ENCODE measurements around the gene MAF. TPM values are rescaled to one million over a fixed set of nuclear protein-coding genes. Genes with fewer than 3 reads are reported as not detected.

The MAF gene
- total RNA-seq, 2 donors from 2014 or later: 10.9 to 31.3 TPM

DNA sequence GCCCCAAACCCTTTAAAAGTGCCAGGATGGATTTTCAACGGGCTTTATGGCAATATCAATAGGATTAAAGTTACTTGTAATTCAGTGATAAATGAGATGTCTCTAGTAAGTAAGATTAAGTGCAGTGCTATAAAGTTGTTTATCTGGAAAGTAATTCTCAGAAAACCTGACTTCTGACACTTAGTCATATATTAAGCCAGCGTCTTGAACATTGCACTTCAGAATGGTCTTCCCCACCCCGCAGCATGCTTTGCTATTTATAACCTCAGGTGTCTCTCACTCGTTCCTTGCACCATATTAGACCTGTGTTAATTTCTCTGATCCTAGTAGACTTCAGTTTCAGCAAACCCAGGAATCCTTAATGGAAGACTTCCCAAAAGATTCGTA, 2.1 kb upstream of the MAF start:
- Histone ChIP-seq H3K27ac (no peak overlapping the region), H3K36me3 (replicated peaks in 1 of 2; ENCODE audit: insufficient read depth in 1 of 2, low read depth in 2 of 2) (no peaks in the 10 kb centered on the region), H3K4me3 (no peak overlapping the region), H3K4me1 (peaks cover 14% of the 10 kb centered on the region), H3K27me3 (no peaks in the 10 kb centered on the region), H3K9me3 (no peaks in the 10 kb centered on the region)
- DNase-seq (no peak), ATAC-seq (no peak)
- 17 to 25% methylated on average over 5 of the region's 5 CpGs for WGBS, 2 donors
- intact Hi-C loops (cut with DNase I): no loop called here
- no peak for TF ChIP-seq POLR2A (IDR thresholded peaks at IDR 0.05)
- TF ChIP-seq, protein P1, sequence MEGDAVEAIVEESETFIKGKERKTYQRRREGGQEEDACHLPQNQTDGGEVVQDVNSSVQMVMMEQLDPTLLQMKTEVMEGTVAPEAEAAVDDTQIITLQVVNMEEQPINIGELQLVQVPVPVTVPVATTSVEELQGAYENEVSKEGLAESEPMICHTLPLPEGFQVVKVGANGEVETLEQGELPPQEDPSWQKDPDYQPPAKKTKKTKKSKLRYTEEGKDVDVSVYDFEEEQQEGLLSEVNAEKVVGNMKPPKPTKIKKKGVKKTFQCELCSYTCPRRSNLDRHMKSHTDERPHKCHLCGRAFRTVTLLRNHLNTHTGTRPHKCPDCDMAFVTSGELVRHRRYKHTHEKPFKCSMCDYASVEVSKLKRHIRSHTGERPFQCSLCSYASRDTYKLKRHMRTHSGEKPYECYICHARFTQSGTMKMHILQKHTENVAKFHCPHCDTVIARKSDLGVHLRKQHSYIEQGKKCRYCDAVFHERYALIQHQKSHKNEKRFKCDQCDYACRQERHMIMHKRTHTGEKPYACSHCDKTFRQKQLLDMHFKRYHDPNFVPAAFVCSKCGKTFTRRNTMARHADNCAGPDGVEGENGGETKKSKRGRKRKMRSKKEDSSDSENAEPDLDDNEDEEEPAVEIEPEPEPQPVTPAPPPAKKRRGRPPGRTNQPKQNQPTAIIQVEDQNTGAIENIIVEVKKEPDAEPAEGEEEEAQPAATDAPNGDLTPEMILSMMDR (IDR thresholded peaks at IDR 0.05): no peak

DNA sequence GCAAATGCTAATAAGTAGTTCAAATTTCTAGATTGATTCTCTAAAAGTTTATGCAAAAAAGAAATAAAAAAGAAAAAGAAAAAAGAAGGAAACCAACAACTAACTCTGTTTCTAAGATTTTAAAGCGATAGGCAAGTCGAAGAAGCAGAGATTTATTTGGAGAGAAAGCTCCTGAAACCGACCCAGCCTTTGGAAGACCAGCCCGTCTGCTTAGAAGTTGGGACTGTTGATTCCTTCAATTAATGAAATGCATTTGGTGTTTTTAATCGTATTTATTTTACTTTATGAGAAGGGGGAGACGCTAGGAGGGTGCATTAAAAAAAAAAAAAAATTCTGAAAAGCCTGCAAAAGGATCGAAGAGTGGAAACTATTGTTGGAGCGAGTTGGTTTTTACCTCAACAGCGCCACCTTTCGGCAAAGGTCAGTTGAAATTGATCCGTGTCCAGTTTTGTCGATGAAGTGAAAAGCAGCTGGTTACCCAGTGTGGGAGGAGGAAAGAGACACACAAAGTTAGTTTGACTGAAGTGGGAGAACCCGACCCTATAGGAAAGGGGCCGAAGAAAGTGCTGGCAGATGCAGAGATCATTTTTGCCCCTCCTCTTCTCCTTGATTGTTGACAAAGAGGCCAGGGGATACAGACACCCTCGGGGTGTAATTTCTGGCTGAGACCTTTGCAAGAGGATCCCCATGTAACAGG, 1.5 kb upstream of the MAF start:
- H3K4me1 ChIP-seq: peaks cover 14% of the 10 kb centered on the region
- intact Hi-C loops (cut with DNase I): no loop called here
- peak; percentile 34 for ATAC-seq
- peak; percentile 78 to 85 (median 82) for DNase-seq
- H3K27ac ChIP-seq: peak overlapping the region in 1 of 4 donors; percentile 91
- TF ChIP-seq POLR2A (IDR thresholded peaks at IDR 0.05): no peak
- TF ChIP-seq, protein P1 (IDR thresholded peaks at IDR 0.05): peak; percentile 58 to 80 (median 77)
- H3K27me3 ChIP-seq: no peaks in the 10 kb centered on the region
- no peaks in the 10 kb centered on the region for H3K36me3 ChIP-seq (replicated peaks in 1 of 2; ENCODE audit: insufficient read depth in 1 of 2, low read depth in 2 of 2)
- no peaks in the 10 kb centered on the region for H3K9me3 ChIP-seq
- peak overlapping the region in 1 of 2 donors; percentile 44 for H3K4me3 ChIP-seq
- 0 to 4% methylated on average over 15 of the region's 15 CpGs for WGBS, 2 donors

DNA sequence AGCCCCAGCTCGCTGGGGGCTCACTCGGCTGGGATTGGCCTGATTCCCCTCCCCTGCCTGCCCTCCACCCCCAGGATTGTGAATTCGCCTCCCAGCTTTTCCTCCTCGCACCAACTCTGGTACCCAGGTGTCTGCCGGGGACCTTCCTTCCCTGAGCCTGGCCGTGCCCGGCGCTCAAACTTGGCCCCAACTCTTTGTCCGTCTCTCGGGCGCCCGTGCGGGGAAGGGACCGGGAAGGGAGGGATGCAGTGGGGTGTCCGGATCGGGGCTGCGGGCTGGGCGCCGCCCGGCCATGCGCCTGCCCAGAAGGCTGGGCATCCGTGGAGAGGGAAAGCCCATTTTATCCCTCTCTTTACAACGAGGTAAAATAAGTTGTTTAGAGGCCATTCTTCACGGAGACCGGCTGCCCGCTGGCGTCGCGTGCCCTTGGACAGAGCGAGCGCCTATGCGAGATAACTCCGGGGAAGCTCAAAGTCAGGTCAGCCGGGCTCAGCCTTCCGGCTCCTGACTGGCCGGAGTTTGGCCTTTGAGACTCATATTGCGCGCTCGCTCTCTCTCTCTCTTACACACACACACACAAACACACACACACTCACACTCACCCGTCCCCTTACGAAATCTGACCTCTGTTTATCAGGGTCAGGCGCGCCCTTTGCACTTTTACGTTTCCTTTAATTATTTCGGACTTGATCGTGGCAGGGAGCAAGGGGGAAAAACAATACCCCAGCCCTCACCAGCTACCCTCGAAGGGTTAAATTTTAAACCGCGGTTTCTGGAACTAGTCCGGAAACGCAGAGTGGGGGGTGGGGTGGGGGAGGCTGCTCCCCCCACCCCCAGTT, 774 bp upstream of the MAF start:
- Histone ChIP-seq H3K4me3 (peak overlapping the region; percentile 21 to 44), H3K9me3 (no peaks in the 10 kb centered on the region), H3K36me3 (replicated peaks in 1 of 2; ENCODE audit: insufficient read depth in 1 of 2, low read depth in 2 of 2) (no peaks in the 10 kb centered on the region), H3K27ac (peak overlapping the region; percentile 19 to 91 (median 70)), H3K4me1 (peaks cover 14% of the 10 kb centered on the region), H3K27me3 (no peaks in the 10 kb centered on the region)
- WGBS, 2 donors: 0% methylated on average over 31 to 51 of the region's 51 CpGs
- peak in 2 of 3 donors; percentile 35 to 50 for TF ChIP-seq POLR2A (IDR thresholded peaks at IDR 0.05)
- TF ChIP-seq, protein P1 (IDR thresholded peaks at IDR 0.05): no peak
- intact Hi-C loops (cut with DNase I): no loop called here
- DNase-seq (peak; percentile 36 to 52 (median 44)), ATAC-seq (peak; percentile 3)

DNA sequence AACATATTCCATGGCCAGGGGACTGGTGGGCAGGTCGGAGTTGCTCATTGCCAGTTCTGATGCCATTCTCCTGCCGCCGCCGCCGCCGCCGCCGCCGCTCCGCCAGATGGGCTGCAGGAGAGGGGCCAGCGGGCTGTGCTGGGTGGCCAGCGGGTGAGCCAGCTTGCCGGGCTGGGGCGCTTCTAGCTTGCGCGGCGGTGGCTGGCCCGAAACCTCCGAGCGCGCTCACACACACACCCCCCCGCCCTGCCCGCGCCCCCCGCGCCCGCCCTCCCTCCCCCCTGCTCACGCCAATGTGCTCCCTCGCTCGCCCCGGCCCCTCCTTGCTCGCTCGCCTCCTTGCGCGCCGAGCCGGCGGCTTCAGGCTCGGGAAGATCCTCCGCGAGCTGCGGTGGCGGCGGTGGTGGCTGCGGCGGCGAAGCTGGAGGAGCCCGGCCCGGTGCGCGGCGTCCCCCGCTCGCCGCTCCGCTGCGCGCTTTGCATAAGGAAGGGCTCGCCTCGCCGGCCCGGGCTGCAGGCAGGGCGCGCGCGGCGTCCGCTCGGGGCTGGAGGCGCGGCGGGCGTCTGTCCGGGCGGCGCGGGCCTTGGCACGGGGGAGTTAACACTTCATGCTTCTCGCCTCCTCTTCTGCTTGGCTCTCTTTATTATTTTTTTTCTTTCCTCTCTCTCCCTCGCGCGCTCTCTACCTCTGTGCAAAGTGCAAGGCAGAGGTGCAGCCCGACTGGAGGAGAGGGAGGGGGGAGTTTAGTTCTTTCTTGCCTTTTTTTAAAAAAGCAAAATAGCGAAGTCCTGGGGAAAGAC, 500 bp downstream of the MAF start:
- peak in 2 of 3 donors; percentile 30 to 57 for TF ChIP-seq POLR2A (IDR thresholded peaks at IDR 0.05)
- TF ChIP-seq, protein P1 (IDR thresholded peaks at IDR 0.05): no peak
- Histone ChIP-seq H3K4me1 (peaks cover 14% of the 10 kb centered on the region), H3K9me3 (no peaks in the 10 kb centered on the region), H3K36me3 (replicated peaks in 1 of 2; ENCODE audit: insufficient read depth in 1 of 2, low read depth in 2 of 2) (no peaks in the 10 kb centered on the region), H3K4me3 (peak overlapping the region; percentile 21 to 44), H3K27ac (peak overlapping the region in 3 of 4 donors; percentile 63 to 91 (median 78)), H3K27me3 (no peaks in the 10 kb centered on the region)
- DNase-seq (peak; percentile 42 to 63 (median 55)), ATAC-seq (peak; percentile 56)
- intact Hi-C loops (cut with DNase I): no loop called here
- WGBS, 2 donors: 0% methylated on average over 30 to 77 of the region's 84 CpGs

Measured in body of pancreas (tissue), 4 donors.